ENCODE measurements around the gene IL19.

DNA sequence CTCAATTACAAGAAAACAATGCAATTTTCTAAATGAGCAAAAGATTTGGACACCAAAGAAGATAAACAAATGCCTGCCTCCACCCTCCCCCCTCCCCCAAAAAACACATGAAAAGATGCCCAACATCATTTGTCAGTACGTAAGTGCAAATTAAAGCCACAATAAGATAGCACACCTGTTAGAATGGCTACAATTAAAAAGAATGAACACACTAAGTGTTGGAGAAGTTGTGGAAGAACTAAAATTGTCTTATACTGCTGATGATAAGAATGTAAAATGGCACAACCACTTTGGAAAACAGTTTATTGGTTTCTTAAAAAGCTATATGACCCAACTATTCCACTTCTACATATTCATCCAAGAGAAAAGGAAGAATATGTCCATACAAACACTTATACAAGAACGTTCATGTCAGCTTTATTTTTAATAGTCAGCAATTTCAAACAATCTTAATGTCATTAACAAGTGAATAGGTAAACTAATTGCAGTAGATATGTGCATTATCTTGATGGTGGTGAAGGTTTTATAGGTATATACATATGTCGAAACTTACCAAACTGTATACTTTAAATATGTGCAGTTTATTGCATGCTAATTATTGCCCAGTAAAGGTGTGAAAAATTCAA lies 105.3 kb downstream of the IL19 start:
- TF ChIP-seq POLR2A (IDR thresholded peaks at IDR 0.05) (no peak), POLR2AphosphoS5 (IDR thresholded peaks at IDR 0.05) (no peak)
- TF ChIP-seq, protein P1, sequence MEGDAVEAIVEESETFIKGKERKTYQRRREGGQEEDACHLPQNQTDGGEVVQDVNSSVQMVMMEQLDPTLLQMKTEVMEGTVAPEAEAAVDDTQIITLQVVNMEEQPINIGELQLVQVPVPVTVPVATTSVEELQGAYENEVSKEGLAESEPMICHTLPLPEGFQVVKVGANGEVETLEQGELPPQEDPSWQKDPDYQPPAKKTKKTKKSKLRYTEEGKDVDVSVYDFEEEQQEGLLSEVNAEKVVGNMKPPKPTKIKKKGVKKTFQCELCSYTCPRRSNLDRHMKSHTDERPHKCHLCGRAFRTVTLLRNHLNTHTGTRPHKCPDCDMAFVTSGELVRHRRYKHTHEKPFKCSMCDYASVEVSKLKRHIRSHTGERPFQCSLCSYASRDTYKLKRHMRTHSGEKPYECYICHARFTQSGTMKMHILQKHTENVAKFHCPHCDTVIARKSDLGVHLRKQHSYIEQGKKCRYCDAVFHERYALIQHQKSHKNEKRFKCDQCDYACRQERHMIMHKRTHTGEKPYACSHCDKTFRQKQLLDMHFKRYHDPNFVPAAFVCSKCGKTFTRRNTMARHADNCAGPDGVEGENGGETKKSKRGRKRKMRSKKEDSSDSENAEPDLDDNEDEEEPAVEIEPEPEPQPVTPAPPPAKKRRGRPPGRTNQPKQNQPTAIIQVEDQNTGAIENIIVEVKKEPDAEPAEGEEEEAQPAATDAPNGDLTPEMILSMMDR (IDR thresholded peaks at IDR 0.05), result no peak

Measured in stomach (tissue), 4 donors.